Activated CD4-positive, alpha-beta T cell treated with anti-CD3 and anti-CD28 coated beads, Interleukin-10, Interleukin-2, amounts not matched to agents 100 ng/mL and 50 ng/mL, durations not matched to agents 16 hours and 8 hours (primary cell): Measurements from ENCODE around the gene PTPN14.
"Not testable (repeated sequence)": the region's sequence is repeated elsewhere in the genome, so short reads cannot be mapped to it uniquely, and the experiment has no call there.

Source experiments
- DNase-seq: peaks from one replicate; pipeline ENCODE4 v3.0.0-alpha.2; 2020

PTPN14 gene

GRCh38 chr1:214540324-214540723 lies 11.1 kb downstream of the PTPN14 start:
- DNase-seq, result no peak

DNA sequence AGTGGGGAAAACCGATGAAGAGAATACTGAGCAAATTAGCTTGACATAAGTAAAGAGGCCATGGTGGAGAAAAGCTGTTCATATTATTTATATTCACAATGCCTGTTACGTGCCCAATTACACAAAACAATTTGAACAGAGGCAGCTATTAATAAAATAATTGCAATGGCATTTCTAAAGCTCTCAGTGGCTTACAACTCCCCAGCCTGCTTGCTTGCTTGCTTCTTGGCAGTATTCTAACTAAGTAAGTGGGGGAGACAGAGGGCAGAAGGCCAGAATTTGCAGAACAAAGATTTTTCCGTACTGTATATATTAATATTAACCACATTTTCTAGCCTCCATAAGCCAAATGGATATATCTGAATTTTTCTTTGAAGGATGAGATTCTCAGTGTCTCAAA lies 12.9 kb downstream of the PTPN14 start:
- no peak for DNase-seq

- DNase-seq, result no peak
These were observed 13.4 kb downstream of the PTPN14 start for GRCh38 chr1:214537872-214538473.

- no peak for DNase-seq
These were observed 14.2 kb downstream of the PTPN14 start for GRCh38 chr1:214537219-214537618.

DNA sequence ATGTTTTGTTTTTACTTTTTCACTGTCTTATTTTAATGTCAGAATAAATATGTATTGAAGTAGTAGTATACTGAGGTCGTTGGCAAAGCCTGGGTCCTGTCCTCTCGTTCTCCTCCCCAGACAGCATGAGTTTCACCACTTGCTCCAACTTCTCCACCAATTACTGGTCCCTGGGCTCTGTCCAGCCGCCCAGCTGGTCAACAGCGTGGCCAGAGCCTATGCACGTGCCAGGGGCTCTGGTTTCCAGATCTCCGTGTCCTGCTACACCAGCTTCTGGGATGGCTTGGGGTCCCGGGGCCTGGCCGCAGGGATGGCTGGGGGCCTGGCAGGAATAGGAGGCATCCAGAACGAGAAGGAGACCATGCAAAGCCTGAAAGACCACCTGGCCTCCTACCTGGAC lies 19.3 kb downstream of the PTPN14 start:
- no peak for DNase-seq

DNA sequence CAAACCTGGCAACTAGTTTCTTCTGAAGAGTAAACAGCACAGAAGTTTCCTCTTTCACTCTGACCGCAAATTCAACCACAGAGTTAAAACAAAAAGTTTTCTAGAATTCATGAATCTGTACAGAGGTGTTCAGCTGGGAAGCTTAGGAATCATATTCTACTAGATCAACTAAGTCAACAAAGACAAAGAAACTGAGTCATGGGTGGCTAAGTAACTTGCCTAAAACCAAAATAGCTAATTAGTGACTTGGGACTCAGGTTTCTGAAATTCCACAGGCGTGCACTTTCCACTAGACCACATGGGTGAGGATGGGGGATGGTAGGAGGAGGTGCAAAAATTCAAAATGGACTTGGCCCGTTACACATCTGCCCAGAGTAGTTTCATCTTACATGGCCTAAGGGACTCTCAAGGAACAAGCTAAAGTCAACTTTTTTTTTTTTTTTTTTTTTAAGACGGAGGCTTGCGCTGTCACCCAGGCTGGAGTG lies 25.8 kb downstream of the PTPN14 start:
- no peak for DNase-seq

DNA sequence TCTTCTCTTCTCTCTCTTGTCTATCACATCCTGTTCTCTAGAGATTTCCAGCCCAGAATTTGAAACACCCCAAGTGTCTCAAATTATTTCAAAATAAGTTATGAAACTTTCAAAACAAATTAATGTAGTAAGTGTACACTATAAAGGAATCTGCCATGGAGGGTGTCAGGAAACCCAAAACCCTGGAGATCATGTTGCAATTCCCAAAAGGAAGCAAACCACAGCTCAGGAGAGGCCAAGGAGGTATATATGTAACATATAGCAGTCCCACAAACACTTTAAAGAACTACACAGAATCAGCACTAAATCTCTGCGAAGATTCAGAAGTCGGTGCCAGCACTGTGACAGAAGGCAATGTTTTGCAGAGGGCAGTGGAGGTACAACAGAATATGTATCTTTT lies 26.6 kb downstream of the PTPN14 start:
- DNase-seq, result no peak

DNA sequence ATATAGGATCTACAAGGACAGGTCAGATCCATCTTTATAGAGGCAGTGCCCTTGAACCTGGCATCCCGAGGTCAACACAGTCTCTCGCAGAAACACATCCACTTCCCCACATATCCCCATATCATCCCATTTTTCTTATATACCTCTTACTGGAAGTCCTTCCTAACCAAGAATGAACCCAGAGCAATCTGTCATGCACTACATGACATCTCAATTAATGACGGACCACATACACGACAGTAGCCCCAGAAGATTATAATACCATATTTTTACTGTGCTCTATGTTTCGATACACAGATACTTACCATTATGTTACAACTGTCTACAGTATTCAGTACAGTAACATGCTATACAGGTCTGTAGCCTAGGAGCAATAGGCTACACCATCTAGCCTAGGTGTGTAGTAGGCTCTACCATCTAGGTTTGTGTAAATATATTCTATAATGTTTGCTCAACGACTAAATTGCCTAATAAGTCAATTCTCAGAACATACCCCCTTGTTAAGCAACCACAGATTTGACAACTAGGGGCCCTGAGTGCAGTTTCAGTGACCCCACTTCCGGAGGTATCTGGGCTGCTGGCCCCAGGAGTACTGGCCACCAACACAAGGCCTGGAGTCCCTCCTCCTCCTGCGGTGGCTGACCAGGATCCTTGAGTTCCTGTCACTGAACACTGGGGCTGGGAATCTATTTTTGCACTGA lies 28.1 kb downstream of the PTPN14 start:
- no peak for DNase-seq

GRCh38 chr1:214521458-214521857 lies 29.9 kb downstream of the PTPN14 start:
- not testable (repeated sequence) for DNase-seq

- no peak for DNase-seq
These were observed 30.7 kb downstream of the PTPN14 start for GRCh38 chr1:214520544-214521165.

DNA sequence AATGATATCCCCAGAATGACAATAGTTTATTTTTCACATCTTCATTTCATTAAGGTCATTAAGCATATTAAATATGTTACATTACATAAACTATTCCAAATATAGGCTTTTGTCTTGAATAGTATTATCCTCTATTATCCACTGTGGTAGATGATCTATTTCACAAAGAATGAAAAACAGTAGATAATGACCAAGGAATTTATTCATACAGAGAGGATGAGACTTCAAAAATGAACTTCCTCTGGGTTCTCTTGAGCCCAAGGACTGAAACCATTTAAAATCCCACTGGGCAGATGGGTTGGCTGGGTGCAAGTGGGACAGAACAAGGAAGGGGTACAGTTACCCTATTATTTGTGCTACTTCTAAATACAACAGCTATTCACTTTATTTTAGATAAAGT lies 33.0 kb downstream of the PTPN14 start:
- DNase-seq, result no peak

- DNase-seq, result no peak
These were observed 34.7 kb downstream of the PTPN14 start for GRCh38 chr1:214516434-214517326.

- DNase-seq, result no peak
These were observed 35.6 kb downstream of the PTPN14 start for GRCh38 chr1:214515544-214516433.

GRCh38 chr1:214514819-214515383 lies 36.5 kb downstream of the PTPN14 start:
- no peak for DNase-seq

- no peak for DNase-seq
These were observed 37.2 kb downstream of the PTPN14 start for GRCh38 chr1:214514032-214514818.

- DNase-seq, result no peak
These were observed 38.0 kb downstream of the PTPN14 start for GRCh38 chr1:214513394-214513793.

DNA sequence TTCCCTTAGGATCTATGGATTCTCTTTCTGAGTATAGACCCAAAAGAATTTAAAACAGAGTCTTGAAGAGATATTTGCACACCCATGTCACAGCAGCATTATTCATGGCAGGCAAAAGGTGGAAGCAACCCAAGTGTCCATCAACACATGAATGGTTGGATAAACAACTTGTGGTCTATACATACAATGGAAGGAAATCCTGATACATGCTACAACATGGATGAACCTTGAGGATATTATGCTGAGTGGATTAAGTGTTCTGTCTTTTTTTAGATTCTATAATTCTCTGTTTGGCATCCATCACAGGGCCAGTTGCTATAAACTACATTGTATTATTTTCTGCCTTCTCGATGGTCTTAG lies 39.8 kb downstream of the PTPN14 start:
- no peak for DNase-seq

DNA sequence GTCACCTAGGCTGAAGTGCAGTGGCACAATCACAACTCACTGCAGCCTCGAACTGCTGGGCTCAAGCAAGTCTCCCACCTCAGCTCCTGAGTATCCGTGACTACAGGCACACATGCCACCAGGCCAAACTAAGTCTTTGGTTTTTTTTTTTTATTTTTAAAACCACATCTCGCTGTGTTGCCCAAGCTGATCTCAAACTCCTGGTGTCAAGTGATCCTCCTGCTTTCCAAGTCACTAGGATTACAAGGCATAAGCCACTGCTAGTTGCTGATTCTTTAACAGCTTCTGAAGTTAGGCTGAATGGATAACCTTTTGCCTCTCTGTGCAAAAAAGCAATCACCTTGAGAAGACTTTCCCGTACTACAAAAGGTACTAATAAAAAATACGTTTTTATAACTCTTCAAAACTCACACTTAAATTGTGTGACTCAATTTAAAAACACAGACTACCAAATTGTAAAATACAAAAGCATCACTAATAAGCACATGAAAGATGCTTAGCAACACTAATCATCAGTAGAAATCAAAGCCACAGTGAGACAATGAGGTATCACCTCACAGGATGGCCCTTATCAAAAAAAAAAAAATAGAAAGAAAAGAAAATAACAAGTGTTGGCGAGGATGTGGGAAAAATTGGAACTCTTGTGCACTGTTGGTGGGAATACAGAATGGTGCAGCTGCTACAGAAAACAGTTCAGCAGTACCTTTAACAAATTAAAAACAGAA lies 40.3 kb downstream of the PTPN14 start:
- no peak for DNase-seq

DNA sequence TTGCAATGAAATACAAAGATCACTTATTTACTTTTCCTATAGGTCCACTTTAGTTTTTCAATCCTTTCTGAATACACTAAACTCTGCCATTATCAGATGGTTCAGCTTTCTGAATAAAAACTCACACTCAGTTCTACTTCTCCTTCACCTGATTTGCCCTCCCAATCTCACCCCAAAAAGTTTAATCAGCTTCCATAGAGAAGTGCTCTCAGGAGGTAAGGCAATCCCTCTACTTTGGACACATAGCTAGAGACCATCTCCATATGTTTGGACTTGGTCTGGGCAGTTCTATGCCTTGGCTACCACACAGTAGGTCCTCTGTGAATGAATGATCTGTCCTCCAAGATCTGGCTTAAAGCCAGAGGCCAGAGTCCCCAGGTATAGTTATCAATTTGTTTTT lies 40.9 kb downstream of the PTPN14 start:
- DNase-seq, result no peak

GRCh38 chr1:214509622-214510021 lies 41.8 kb downstream of the PTPN14 start:
- DNase-seq, result not testable (repeated sequence)
